HEK293 (cell line): ENCODE results near the gene KCNIP2.

Experiments used
- CTCF ChIA-PET: fragments of 350-600 bp; formaldehyde crosslinking; extraction: SDS; loops from one replicate; lab custom pipeline; 2021; ENCODE audit warnings: antibody characterized with exemption; lab: Yijun Ruan, JAX
- POLR2A ChIA-PET: fragments of 300-600 bp; formaldehyde crosslinking; extraction: SDS; loops from one replicate; lab custom pipeline; 2020; ENCODE audit warnings: antibody characterized with exemption, inconsistent platforms; lab: Yijun Ruan, JAX
- H3K27ac ChIP-seq: fragments of 200-500 bp; sonication (Bioruptor generic); 2 replicates; pipeline ENCODE4 v1.5.1; 2014; ENCODE audit warnings: low read depth, low read length, control low read depth, inconsistent platforms; ENCODE audit errors: extremely low read depth
- H3K36me3 ChIP-seq, 2 experiments: fragments of 200-500 bp in 1 of 2; sonication (Bioruptor generic) in 1 of 2; 1 replicate in 1 of 2; 2 replicates in 1 of 2; pipeline ENCODE4 v1.5.1; 2014 to 2017; ENCODE audit warnings: inconsistent platforms in 2 of 2, low read length in 2 of 2; ENCODE audit not compliant: control insufficient read depth in 2 of 2, insufficient read depth in 1 of 2
- H3K4me1 ChIP-seq: fragments of 200-500 bp; sonication (Bioruptor generic); 2 replicates; pipeline ENCODE4 v1.5.1; 2014; ENCODE audit warnings: mild to moderate bottlenecking, low read length, inconsistent platforms; ENCODE audit not compliant: control insufficient read depth, insufficient read depth
- H3K4me3 ChIP-seq: 2 replicates; pipeline ENCODE4 v1.5.1; 2011; ENCODE audit warnings: low read depth, mild to moderate bottlenecking, control low read depth, low read length, moderate library complexity
- H3K9me3 ChIP-seq: fragments of 200-500 bp; sonication (Bioruptor generic); 2 replicates; pipeline ENCODE4 v1.5.1; 2014; ENCODE audit warnings: low read depth, low read length, inconsistent platforms; ENCODE audit not compliant: control insufficient read depth, insufficient read depth
- EGR2 ChIP-seq: fragments of 450-650 bp; formaldehyde crosslinking; IDR thresholded peaks from 2 replicates; pipeline ENCODE4 v1.5.1; 2016; ENCODE audit warnings: low read depth, missing biosample characterization, missing genetic modification characterization
- ZBTB1 ChIP-seq: fragments of 450-650 bp; formaldehyde crosslinking; IDR thresholded peaks from 2 replicates; pipeline ENCODE4 v1.5.1; 2016; ENCODE audit warnings: missing biosample characterization, missing genetic modification characterization
- ZBTB17 ChIP-seq: fragments of 450-650 bp; formaldehyde crosslinking; IDR thresholded peaks from 2 replicates; pipeline ENCODE4 v1.5.1; 2016; ENCODE audit warnings: missing biosample characterization, missing genetic modification characterization
- ZBTB20 ChIP-seq: fragments of 450-650 bp; formaldehyde crosslinking; IDR thresholded peaks from 2 replicates; pipeline ENCODE4 v1.5.1; 2016; ENCODE audit warnings: missing biosample characterization, missing genetic modification characterization
- ZFHX2 ChIP-seq: fragments of 450-650 bp; formaldehyde crosslinking; conservative IDR thresholded peaks from 2 replicates; pipeline ENCODE4 v1.5.1; 2016; ENCODE audit warnings: missing biosample characterization, missing genetic modification characterization
- ZNF146 ChIP-seq: fragments of 450-650 bp; formaldehyde crosslinking; IDR thresholded peaks from 2 replicates; pipeline ENCODE4 v1.5.1; 2016; ENCODE audit warnings: missing biosample characterization, missing genetic modification characterization
- ZNF155 ChIP-seq: fragments of 450-650 bp; formaldehyde crosslinking; IDR thresholded peaks from 2 replicates; pipeline ENCODE4 v1.5.1; 2016; ENCODE audit warnings: missing biosample characterization, missing genetic modification characterization
- ZNF184 ChIP-seq: fragments of 450-650 bp; IDR thresholded peaks from 2 replicates; pipeline ENCODE4 v1.5.1; 2018; ENCODE audit warnings: missing biosample characterization, mild to moderate bottlenecking, missing genetic modification characterization
- ZNF221 ChIP-seq: fragments of 450-650 bp; formaldehyde crosslinking; IDR thresholded peaks from 2 replicates; pipeline ENCODE4 v1.5.1; 2017; ENCODE audit warnings: missing biosample characterization, missing genetic modification characterization, borderline replicate concordance
- ZNF335 ChIP-seq: fragments of 450-650 bp; formaldehyde crosslinking; conservative IDR thresholded peaks from 2 replicates; pipeline ENCODE4 v1.5.1; 2016; ENCODE audit warnings: missing biosample characterization, missing genetic modification characterization
- ZNF341 ChIP-seq: fragments of 450-650 bp; formaldehyde crosslinking; IDR thresholded peaks from 2 replicates; pipeline ENCODE4; 2016; ENCODE audit warnings: low read depth, missing biosample characterization, missing genetic modification characterization
- ZNF354C ChIP-seq: fragments of 450-650 bp; formaldehyde crosslinking; IDR thresholded peaks from 2 replicates; pipeline ENCODE4 v1.5.1; 2016; ENCODE audit warnings: missing biosample characterization, missing genetic modification characterization, low read depth, borderline replicate concordance
- ZNF394 ChIP-seq: fragments of 450-650 bp; formaldehyde crosslinking; IDR thresholded peaks from 2 replicates; pipeline ENCODE4 v1.5.1; 2016; ENCODE audit warnings: missing biosample characterization, missing genetic modification characterization, mild to moderate bottlenecking, moderate library complexity, borderline replicate concordance
- ZNF398 ChIP-seq: fragments of 450-650 bp; formaldehyde crosslinking; IDR thresholded peaks from 2 replicates; pipeline ENCODE4 v1.5.1; 2017; ENCODE audit warnings: missing biosample characterization, missing genetic modification characterization
- ZNF433 ChIP-seq: fragments of 450-650 bp; formaldehyde crosslinking; IDR thresholded peaks from 2 replicates; pipeline ENCODE4 v1.5.1; 2016; ENCODE audit warnings: missing biosample characterization, missing genetic modification characterization, low read depth
- ZNF791 ChIP-seq: fragments of 450-650 bp; formaldehyde crosslinking; IDR thresholded peaks from 2 replicates; pipeline ENCODE4 v1.5.1; 2016; ENCODE audit warnings: missing biosample characterization, missing genetic modification characterization
- TF ChIP-seq, protein P1 (sequence below): fragments of 450-650 bp; formaldehyde crosslinking; IDR thresholded peaks from 2 replicates; pipeline ENCODE4 v1.5.1; 2016; ENCODE audit warnings: missing biosample characterization, missing genetic modification characterization
- TF ChIP-seq, protein P2 (sequence below): fragments of 450-650 bp; formaldehyde crosslinking; IDR thresholded peaks from 2 replicates; pipeline ENCODE4 v1.5.1; 2017; ENCODE audit warnings: missing biosample characterization, missing genetic modification characterization
- TF ChIP-seq, protein P3 (sequence below): fragments of 450-650 bp; formaldehyde crosslinking; IDR thresholded peaks from 2 replicates; pipeline ENCODE4; 2016; ENCODE audit warnings: missing biosample characterization, missing genetic modification characterization
- TF ChIP-seq, protein P4 (sequence below): fragments of 450-650 bp; formaldehyde crosslinking; IDR thresholded peaks from 2 replicates; pipeline ENCODE4 v1.5.1; 2016; ENCODE audit warnings: missing biosample characterization, missing genetic modification characterization

The KCNIP2 gene

GRCh38 chr10:101812606-101813005, 31.0 kb downstream of the KCNIP2 start (continued):
- TF ChIP-seq, protein P1, sequence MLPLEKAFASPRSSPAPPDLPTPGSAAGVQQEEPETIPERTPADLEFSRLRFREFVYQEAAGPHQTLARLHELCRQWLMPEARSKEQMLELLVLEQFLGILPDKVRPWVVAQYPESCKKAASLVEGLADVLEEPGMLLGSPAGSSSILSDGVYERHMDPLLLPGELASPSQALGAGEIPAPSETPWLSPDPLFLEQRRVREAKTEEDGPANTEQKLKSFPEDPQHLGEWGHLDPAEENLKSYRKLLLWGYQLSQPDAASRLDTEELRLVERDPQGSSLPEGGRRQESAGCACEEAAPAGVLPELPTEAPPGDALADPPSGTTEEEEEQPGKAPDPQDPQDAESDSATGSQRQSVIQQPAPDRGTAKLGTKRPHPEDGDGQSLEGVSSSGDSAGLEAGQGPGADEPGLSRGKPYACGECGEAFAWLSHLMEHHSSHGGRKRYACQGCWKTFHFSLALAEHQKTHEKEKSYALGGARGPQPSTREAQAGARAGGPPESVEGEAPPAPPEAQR (tag by site-specific recombination): no peak
- TF ChIP-seq ZBTB1 (tag by site-specific recombination) (no peak), ZNF184 (tag by site-specific recombination) (no peak), ZNF341 (tag by site-specific recombination) (no peak), ZNF398 (tag by site-specific recombination) (no peak), ZNF221 (tag by site-specific recombination) (no peak)
- TF ChIP-seq, protein P2, sequence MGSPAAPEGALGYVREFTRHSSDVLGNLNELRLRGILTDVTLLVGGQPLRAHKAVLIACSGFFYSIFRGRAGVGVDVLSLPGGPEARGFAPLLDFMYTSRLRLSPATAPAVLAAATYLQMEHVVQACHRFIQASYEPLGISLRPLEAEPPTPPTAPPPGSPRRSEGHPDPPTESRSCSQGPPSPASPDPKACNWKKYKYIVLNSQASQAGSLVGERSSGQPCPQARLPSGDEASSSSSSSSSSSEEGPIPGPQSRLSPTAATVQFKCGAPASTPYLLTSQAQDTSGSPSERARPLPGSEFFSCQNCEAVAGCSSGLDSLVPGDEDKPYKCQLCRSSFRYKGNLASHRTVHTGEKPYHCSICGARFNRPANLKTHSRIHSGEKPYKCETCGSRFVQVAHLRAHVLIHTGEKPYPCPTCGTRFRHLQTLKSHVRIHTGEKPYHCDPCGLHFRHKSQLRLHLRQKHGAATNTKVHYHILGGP: no peak

GRCh38 chr10:101807158-101807557, 36.4 kb downstream of the KCNIP2 start:
- Histone ChIP-seq H3K9me3 (no peaks in the 10 kb centered on the region), H3K27ac (no peak overlapping the region), H3K4me3 (no peak overlapping the region), H3K4me1 (no peaks in the 10 kb centered on the region), H3K36me3 (peaks cover 84 to 93% of the 10 kb centered on the region in 2 experiments)
- 0 out of 2 replicates have a peak, but pooled peaks have one; percentile 17 for TF ChIP-seq ZFHX2 (tag by site-specific recombination)
- TF ChIP-seq EGR2 (tag by site-specific recombination): peak; percentile 45
- no peak for TF ChIP-seq ZNF433 (tag by site-specific recombination)
- ChIA-PET CTCF (no interaction called here), POLR2A (no interaction called here)

DNA sequence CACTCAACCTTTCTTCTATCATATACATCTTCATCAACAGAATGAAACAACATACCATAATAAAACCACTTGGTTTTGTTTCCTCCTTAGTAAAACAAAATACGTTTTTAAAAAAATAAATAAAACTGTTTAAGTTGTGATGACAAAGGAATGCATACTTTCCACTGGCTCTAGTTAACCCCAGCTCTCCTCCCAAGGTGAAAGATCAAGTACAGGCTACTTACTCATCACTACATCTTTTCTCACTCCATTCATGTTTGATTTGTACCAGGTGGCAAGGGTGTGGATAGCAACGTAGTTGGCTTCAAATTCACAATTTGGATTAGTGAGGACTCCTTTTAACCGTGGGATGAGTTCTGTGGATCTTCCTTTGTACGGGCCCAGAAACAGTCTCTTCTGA, 40.1 kb downstream of the KCNIP2 start:
- ChIA-PET POLR2A (no interaction called here), CTCF (interaction anchor here (2.5 kb wide), 1 partner anchor 21 kb away, joined by 6 read pairs; the partner anchor contains the start of gene NPM3)
- H3K36me3 ChIP-seq: peaks cover 94 to 100% of the 10 kb centered on the region in 2 experiments
- no peaks in the 10 kb centered on the region for H3K9me3 ChIP-seq
- no peaks in the 10 kb centered on the region; the same call in 1 of the 2 replicates for H3K4me1 ChIP-seq
- H3K27ac ChIP-seq: no peak overlapping the region
- no peak overlapping the region for H3K4me3 ChIP-seq
- TF ChIP-seq ZNF146 (no peak), ZNF791 (tag by site-specific recombination) (no peak), ZBTB17 (no peak), ZNF354C (tag by site-specific recombination) (no peak), ZNF335 (tag by site-specific recombination) (no peak), ZBTB20 (tag by site-specific recombination) (no peak), ZNF394 (tag by site-specific recombination) (no peak), ZNF155 (no peak), ZNF341 (tag by site-specific recombination) (no peak)
- TF ChIP-seq, protein P3, sequence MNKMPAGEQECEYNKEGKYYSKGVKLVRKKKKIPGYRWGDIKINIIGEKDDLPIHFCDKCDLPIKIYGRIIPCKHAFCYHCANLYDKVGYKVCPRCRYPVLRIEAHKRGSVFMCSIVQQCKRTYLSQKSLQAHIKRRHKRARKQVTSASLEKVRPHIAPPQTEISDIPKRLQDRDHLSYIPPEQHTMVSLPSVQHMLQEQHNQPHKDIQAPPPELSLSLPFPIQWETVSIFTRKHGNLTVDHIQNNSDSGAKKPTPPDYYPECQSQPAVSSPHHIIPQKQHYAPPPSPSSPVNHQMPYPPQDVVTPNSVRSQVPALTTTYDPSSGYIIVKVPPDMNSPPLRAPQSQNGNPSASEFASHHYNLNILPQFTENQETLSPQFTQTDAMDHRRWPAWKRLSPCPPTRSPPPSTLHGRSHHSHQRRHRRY (tag by site-specific recombination): no peak
- TF ChIP-seq, protein P4, sequence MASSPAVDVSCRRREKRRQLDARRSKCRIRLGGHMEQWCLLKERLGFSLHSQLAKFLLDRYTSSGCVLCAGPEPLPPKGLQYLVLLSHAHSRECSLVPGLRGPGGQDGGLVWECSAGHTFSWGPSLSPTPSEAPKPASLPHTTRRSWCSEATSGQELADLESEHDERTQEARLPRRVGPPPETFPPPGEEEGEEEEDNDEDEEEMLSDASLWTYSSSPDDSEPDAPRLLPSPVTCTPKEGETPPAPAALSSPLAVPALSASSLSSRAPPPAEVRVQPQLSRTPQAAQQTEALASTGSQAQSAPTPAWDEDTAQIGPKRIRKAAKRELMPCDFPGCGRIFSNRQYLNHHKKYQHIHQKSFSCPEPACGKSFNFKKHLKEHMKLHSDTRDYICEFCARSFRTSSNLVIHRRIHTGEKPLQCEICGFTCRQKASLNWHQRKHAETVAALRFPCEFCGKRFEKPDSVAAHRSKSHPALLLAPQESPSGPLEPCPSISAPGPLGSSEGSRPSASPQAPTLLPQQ (tag by site-specific recombination): no peak
